ENCODE results near the gene COG8.

The COG8 gene

GRCh38 chr16:69307856-69308255, 31.5 kb downstream of the COG8 start:
- Histone ChIP-seq H3K27ac (no peak overlapping the region), H3K27me3 (no peaks in the 10 kb centered on the region), H3K4me1 (peaks cover 8 to 19% (median 14%) of the 10 kb centered on the region in 4 donors), H3K9me3 (no peaks in the 10 kb centered on the region), H3K36me3 (peaks cover 8 to 14% (median 11%) of the 10 kb centered on the region in 3 donors), H3K4me3 (no peak overlapping the region)
- TF ChIP-seq CTCF (IDR thresholded peaks at IDR 0.05), result no peak
- intact Hi-C loops (cut with DNase I; ENCODE audit: low total_unique reads), result no loop called here
- DNase-seq, result no peak

DNA sequence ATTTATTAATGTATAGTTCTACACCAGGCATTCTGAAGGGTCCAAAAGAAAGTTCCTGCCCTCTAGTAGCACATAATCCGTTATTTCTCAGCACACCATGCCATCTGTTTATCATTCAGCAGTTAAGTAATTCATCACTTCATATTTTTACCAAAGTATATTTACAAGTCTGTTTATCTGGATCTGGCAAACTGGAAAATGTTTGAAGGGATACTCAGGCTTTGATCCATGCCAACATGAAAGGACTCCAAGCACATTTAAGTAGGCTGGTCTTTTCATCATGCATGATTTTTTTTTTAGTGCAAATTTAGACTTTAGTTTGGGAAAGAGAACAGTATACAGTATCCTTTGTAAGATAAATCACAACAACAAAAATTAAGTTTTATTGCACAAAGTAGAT, 32.3 kb downstream of the COG8 start:
- Histone ChIP-seq H3K4me3 (no peak overlapping the region), H3K4me1 (peaks cover 3 to 12% (median 8%) of the 10 kb centered on the region in 4 donors), H3K27me3 (no peaks in the 10 kb centered on the region), H3K9me3 (no peaks in the 10 kb centered on the region), H3K27ac (no peak overlapping the region), H3K36me3 (peaks cover 8 to 16% (median 14%) of the 10 kb centered on the region in 3 donors)
- no peak for TF ChIP-seq CTCF (IDR thresholded peaks at IDR 0.05)
- intact Hi-C loops (cut with DNase I; ENCODE audit: low total_unique reads), result no loop called here
- no peak for DNase-seq

- H3K27ac ChIP-seq, result no peak overlapping the region
These were observed 33.3 kb downstream of the COG8 start for GRCh38 chr16:69306031-69306430.

GRCh38 chr16:69302301-69302700, 37.1 kb downstream of the COG8 start:
- DNase-seq, result no peak
- Histone ChIP-seq H3K27ac (no peak overlapping the region), H3K4me3 (no peak overlapping the region), H3K9me3 (no peaks in the 10 kb centered on the region), H3K4me1 (no peaks in the 10 kb centered on the region), H3K36me3 (peaks cover 27 to 42% (median 33%) of the 10 kb centered on the region in 3 donors), H3K27me3 (no peaks in the 10 kb centered on the region)
- no peak for TF ChIP-seq CTCF (IDR thresholded peaks at IDR 0.05)
- intact Hi-C loops (cut with DNase I; ENCODE audit: low total_unique reads), result no loop called here

More at GRCh38 chr16:69306031-69306430, 33.3 kb downstream of the COG8 start:
- peaks cover 10 to 24% (median 16%) of the 10 kb centered on the region in 3 donors for H3K36me3 ChIP-seq
- H3K27me3 ChIP-seq, result no peaks in the 10 kb centered on the region
- DNase-seq, result no peak
- H3K4me1 ChIP-seq, result peaks cover 0 to 8% (median 6%) of the 10 kb centered on the region in 4 donors
- no peak overlapping the region for H3K4me3 ChIP-seq
- intact Hi-C loops (cut with DNase I; ENCODE audit: low total_unique reads), result no loop called here
- no peaks in the 10 kb centered on the region for H3K9me3 ChIP-seq
- TF ChIP-seq CTCF (IDR thresholded peaks at IDR 0.05), result no peak

DNA sequence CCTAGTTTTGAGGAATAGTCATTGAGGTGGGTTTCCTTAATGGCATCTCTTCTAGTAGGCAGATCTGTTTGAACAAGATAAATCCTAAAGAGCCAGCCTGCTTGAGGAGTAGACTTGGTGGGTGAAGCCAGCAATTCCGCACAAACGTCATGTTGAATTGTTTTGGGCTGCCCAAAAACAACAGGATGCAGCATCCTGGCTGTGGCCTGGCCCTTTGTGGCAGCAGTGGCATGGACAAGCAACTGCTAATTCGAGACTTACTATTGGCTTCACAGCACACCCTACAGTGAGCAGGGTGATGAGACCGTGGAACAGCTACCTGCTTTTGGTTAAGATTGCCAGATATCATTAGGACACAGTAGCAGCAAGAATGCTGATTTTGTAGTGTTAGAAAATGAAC, 37.5 kb downstream of the COG8 start:
- intact Hi-C loops (cut with DNase I; ENCODE audit: low total_unique reads), result no loop called here
- Histone ChIP-seq H3K9me3 (no peaks in the 10 kb centered on the region), H3K4me3 (no peak overlapping the region), H3K27me3 (no peaks in the 10 kb centered on the region), H3K27ac (no peak overlapping the region), H3K36me3 (peaks cover 27 to 42% (median 38%) of the 10 kb centered on the region in 3 donors), H3K4me1 (no peaks in the 10 kb centered on the region)
- DNase-seq, result no peak
- no peak for TF ChIP-seq CTCF (IDR thresholded peaks at IDR 0.05)

DNA sequence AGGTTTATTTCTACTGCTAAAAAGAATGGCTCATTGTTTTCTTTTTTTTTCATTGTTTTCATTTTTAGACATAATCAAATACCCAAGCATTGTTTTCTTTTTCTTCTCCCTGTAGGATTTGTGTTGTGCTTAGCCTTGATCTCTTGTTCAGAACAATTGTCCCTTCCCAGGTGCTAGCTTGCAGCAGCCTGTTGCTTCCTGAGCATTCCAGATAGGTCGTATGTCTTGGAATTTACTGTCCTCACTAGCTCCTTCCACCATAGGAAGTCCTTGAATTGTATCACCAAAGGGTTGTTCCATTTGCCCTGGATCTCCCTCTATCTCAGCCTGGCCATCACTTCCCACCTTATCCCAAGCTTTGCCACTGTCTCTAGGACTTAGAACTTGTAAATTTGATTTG, 38.2 kb downstream of the COG8 start:
- no peak for DNase-seq
- H3K27me3 ChIP-seq, result no peaks in the 10 kb centered on the region
- no peak overlapping the region for H3K27ac ChIP-seq
- H3K4me3 ChIP-seq, result no peak overlapping the region
- TF ChIP-seq CTCF (IDR thresholded peaks at IDR 0.05), result no peak
- H3K36me3 ChIP-seq, result peaks cover 27 to 42% (median 40%) of the 10 kb centered on the region in 3 donors
- no peaks in the 10 kb centered on the region for H3K9me3 ChIP-seq
- intact Hi-C loops (cut with DNase I; ENCODE audit: low total_unique reads), result no loop called here
- no peaks in the 10 kb centered on the region for H3K4me1 ChIP-seq

Data from tibial artery (tissue), 4 donors.